Effector memory CD8-positive, alpha-beta T cell (primary cell): ENCODE data around the gene TEX10.
A peak's percentile ranks its signal among the peaks of the same experiment; 100 is the strongest.
"Not testable (repeated sequence)": the region's sequence is repeated elsewhere in the genome, so short reads cannot be mapped to it uniquely, and the experiment has no call there.

ENCODE experiments used
- ATAC-seq: fragments of 150-1000 bp; cut with Tn5 transposase; replicated peaks from 2 replicates; pipeline ENCODE4 v1.10.0; 2021; ENCODE audit warnings: mild to moderate bottlenecking, moderate library complexity
- DNase-seq, 3 experiments: peaks; one replicate each; pipeline ENCODE4 v3.0.0; 2021
- H3K27ac Mint-ChIP-seq, 2 donors: one replicate each; pipeline ENCODE4 v1.8.0; 2022; ENCODE audit warnings: mild to moderate bottlenecking in 2 of 2, mixed read lengths in 2 of 2, moderate library complexity in 2 of 2
- H3K27me3 Mint-ChIP-seq, 2 donors: one replicate each; pipeline ENCODE4 v1.8.0; 2022; ENCODE audit warnings: mixed read lengths in 2 of 2
- H3K36me3 Mint-ChIP-seq: one replicate; pipeline ENCODE4 v1.8.0; 2022; ENCODE audit warnings: mild to moderate bottlenecking, moderate library complexity, mixed read lengths; ENCODE audit not compliant: insufficient read depth
- H3K4me1 Mint-ChIP-seq, 2 donors: one replicate each; pipeline ENCODE4 v1.8.0; 2022; ENCODE audit warnings: low read depth in 2 of 2, mixed read lengths in 2 of 2
- H3K4me3 Mint-ChIP-seq, 2 donors: one replicate each; pipeline ENCODE4 v1.8.0; 2022; ENCODE audit warnings: mild to moderate bottlenecking in 2 of 2, mixed read lengths in 2 of 2, moderate library complexity in 2 of 2
- H3K9me3 Mint-ChIP-seq, 2 donors: one replicate each; pipeline ENCODE4 v1.8.0; 2022; ENCODE audit warnings: mixed read lengths in 2 of 2
- total RNA-seq, 9 experiments: gene quantifications; one replicate each; lab custom pipeline; 2026; lab: John Stamatoyannopoulos, UW

TEX10 gene
- 28.3 to 69.1 (median 51.6) reads per million in 9 experiments for total RNA-seq

DNA sequence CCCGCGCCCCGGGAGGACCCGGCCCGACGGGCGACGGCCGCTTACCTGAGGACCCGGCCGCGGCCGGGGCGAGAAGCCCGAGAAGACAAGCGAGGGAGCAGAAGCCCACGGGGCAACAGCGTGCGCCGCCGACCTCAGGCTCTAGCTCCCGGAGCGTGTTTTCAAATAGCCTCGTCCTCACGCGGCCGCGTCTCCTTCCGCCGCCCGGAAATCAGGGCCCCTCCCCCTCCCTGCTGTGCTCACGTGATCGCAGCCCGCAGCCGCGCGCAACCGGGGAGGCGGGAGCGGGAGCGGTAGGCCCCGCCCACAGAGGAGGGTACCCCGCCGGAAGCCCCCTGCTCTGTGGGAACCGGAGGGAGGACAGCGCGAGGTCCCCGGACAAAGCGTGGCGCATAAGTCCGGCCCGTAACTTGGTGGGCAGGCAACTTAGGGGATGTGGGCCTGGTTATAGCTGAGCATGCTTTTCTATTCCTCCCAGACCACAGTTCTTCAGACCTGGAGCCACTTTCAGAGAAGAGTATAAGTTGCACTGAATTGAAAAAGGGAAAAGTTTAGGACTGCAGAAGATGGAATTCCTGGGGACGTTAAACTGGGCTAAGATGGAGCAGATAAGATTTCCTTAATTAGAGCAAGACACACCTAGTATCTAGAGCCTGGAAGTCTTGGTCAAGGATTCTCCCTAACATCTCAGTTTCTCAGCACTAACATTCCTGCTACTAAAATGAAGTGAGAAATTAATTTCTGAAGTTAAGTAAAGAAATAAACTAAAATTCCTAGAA lies at the start of gene TEX10:
Gene TEX10, minus strand, starts transcription at position 216 of the 779 bp plus-strand sequence. CDS start 3,579 bp downstream, outside the sequence.
- Mint-ChIP-seq H3K27ac (peak within 1 kb of the TSS; percentile 90 to 93), H3K36me3 (peaks cover 9% of the 10 kb centered on the region), H3K27me3 (no peaks in the 10 kb centered on the region), H3K4me1 (peaks cover 35 to 42% of the 10 kb centered on the region in 2 donors), H3K4me3 (peak within 1 kb of the TSS; percentile 88 to 92), H3K9me3 (no peaks in the 10 kb centered on the region)
- DNase-seq (peak; percentile 82 to 83 (median 83)), ATAC-seq (peak; percentile 94)

DNA sequence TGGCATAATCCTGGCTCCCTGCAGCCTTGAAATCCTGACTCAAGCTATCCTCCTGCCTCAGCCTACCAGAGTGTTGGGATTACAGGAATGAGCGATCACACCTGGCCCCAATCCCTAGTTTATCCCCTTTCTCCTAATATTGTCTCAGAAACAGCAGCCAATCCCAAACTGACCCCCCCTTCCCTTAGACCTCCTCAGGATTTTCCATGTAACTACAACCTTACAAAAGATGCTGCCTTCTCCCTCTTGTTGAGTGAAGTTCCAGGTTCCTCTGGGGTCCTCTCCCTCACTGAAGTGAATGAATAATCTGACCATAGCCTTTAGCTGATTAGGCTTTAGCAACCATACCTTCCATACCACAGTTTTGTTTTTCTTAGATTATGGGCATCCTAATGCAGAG lies 48.3 kb upstream of the TEX10 start:
- no peak overlapping the region for H3K27ac Mint-ChIP-seq
- no peak overlapping the region for H3K4me3 Mint-ChIP-seq
- H3K36me3 Mint-ChIP-seq = no peaks in the 10 kb centered on the region
- no peak for ATAC-seq
- no peaks in the 10 kb centered on the region for H3K4me1 Mint-ChIP-seq
- DNase-seq = no peak
- peaks cover 16 to 23% of the 10 kb centered on the region in 2 donors for H3K27me3 Mint-ChIP-seq
- H3K9me3 Mint-ChIP-seq = no peaks in the 10 kb centered on the region

DNA sequence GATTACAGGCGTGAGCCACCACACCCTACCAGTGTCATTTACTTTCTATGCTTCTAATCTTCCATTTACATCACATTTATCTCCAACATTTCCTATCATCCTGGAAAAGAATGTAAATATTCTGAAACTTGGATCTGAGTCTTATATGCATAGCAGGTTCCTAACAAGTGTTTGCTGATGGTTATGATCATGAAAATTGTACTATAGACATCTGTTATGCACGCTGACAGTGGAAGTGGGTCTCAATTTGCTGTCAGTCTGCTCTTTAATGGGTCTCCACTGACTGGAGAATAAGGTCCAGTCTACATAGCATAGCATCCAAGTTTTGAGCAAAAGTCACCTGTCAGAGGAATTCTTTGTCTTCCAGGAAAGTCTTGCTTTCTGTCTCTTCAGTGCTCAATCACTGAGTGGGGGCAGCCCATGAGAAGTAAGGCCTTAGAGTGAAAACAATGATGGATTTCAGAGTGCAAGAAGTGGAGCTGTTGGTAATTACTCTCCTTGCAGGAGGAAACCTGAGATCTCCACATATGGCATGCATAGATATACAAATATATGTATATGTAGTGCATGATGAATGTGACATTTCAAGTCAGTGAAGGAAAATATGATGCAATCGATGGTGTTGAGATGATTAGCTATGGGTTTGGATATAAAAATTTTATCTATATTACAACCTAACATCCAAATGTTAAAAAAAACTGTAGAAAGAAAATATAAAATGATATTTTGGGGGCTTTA lies 45.0 kb upstream of the TEX10 start:
- ATAC-seq (no peak), DNase-seq (no peak)
- H3K36me3 Mint-ChIP-seq = no peaks in the 10 kb centered on the region
- no peaks in the 10 kb centered on the region for H3K4me1 Mint-ChIP-seq
- H3K9me3 Mint-ChIP-seq = no peaks in the 10 kb centered on the region
- H3K27me3 Mint-ChIP-seq = peaks cover 7 to 13% of the 10 kb centered on the region in 2 donors
- no peak overlapping the region for H3K27ac Mint-ChIP-seq
- H3K4me3 Mint-ChIP-seq = no peak overlapping the region

- ATAC-seq (no peak), DNase-seq (no peak)
- Mint-ChIP-seq H3K36me3 (no peaks in the 10 kb centered on the region), H3K4me3 (no peak overlapping the region), H3K4me1 (no peaks in the 10 kb centered on the region), H3K9me3 (no peaks in the 10 kb centered on the region), H3K27me3 (peaks cover 7 to 12% of the 10 kb centered on the region in 2 donors), H3K27ac (no peak overlapping the region)
Measured at GRCh38 chr9:100396769-100397168, 44.0 kb upstream of the TEX10 start.

DNA sequence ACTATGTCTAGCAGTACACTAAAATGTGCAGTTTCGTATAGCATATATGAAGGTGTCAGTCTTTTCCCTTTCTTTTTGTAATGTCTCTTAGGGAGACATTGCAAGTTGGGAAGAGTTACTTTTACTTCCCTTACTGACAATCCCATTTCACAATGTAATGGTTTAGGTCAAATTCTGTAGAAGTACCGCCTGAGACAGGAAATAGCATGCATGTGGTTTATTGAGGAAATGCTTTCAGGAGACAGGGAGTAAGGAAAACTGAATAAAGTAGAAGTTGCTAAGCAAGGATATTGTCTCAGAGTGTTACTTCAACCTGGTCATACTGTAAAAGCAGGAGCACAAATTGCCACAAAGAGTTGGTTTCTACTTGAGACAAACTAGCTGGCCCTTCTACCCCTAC lies 42.1 kb upstream of the TEX10 start:
- Mint-ChIP-seq H3K9me3 (no peaks in the 10 kb centered on the region), H3K4me1 (no peaks in the 10 kb centered on the region), H3K27me3 (no peaks in the 10 kb centered on the region), H3K27ac (no peak overlapping the region), H3K4me3 (no peak overlapping the region), H3K36me3 (no peaks in the 10 kb centered on the region)
- ATAC-seq (no peak), DNase-seq (no peak)

DNA sequence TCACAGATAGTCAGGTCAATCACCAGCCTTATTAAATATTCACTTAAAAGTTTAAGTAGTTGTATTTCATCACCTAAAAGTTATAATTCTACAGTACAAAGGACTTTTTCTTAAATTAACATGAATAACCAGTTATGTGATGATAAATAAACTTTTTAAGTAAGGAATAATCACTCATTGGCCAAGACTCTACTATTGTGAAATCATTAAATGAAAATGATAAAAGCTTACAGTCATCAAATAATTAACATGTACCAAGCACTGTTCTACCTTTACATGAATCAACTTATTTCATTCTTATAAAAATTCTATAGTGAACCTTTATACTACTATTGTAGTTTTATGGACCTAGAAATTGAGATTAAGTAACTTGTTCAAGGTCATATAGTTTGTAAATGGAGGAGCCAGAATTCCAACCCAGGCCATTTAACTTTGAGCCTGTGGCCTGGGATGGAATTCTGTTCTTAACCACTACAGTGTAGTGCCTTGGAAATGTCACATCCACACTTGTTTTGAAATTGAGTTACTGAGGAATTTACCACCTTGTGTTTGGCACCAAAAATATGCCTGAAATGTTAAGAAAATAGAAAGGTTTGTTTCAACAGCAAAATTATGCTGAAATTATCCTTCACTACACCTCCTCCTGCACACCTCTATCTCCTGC lies 41.4 kb upstream of the TEX10 start:
- Mint-ChIP-seq H3K27me3 (no peaks in the 10 kb centered on the region), H3K4me1 (no peaks in the 10 kb centered on the region), H3K36me3 (no peaks in the 10 kb centered on the region), H3K27ac (no peak overlapping the region), H3K4me3 (no peak overlapping the region), H3K9me3 (no peaks in the 10 kb centered on the region)
- no peak for ATAC-seq
- DNase-seq = no peak

DNA sequence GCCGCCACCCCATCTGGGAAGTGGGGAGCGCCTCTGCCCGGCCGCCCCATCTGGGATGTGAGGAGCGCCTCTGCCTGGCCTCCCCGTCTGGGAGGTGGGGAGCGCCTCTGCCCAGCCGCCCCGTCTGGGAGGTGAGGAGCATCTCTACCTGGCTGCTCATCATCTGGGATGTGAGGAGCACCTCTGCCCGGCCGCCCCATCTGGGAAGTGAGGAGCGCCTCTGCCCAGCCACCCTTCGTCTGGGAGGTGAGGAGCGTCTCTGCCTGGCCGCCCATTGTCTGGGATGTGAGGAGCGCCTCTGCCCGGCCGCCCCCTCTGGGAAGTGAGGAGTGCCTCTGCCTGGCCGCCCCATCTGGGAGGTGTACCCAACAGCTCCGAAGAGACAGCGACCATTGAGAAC lies 40.2 kb upstream of the TEX10 start:
- not testable (repeated sequence) for H3K4me1 Mint-ChIP-seq, ATAC-seq, H3K4me3 Mint-ChIP-seq, H3K27ac Mint-ChIP-seq, DNase-seq, H3K36me3 Mint-ChIP-seq, H3K9me3 Mint-ChIP-seq, H3K27me3 Mint-ChIP-seq

- DNase-seq (no peak), ATAC-seq (no peak)
- H3K4me3 Mint-ChIP-seq = no peak overlapping the region
- no peaks in the 10 kb centered on the region for H3K36me3 Mint-ChIP-seq
- H3K27ac Mint-ChIP-seq = no peak overlapping the region
- no peaks in the 10 kb centered on the region for H3K27me3 Mint-ChIP-seq
- H3K4me1 Mint-ChIP-seq = no peaks in the 10 kb centered on the region
- H3K9me3 Mint-ChIP-seq = peaks cover 0 to 2% of the 10 kb centered on the region in 2 donors
Measured at GRCh38 chr9:100379862-100380261, 27.1 kb upstream of the TEX10 start.

DNA sequence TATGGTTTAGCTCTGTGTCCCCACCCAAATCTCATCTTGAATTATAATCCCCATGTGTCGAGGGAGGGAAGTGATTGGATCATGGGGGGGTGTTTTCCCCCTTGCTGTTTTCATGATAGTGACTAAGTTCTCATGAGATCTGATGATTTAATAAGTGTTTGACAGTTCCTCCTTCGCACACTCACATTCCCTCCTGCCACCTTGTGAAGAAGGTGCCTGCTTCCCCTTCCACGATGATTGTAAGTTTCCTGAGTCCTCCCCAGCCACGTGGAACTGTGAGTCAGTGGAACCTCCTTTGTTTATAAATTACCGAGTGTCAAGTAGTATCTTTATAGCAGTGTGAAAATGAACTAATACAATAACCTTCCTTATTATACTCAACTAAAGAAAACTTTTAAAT lies 24.3 kb upstream of the TEX10 start:
- no peak for DNase-seq
- Mint-ChIP-seq H3K4me3 (no peak overlapping the region), H3K27ac (no peak overlapping the region), H3K4me1 (no peaks in the 10 kb centered on the region), H3K9me3 (no peaks in the 10 kb centered on the region), H3K27me3 (peaks cover 0 to 7% of the 10 kb centered on the region in 2 donors), H3K36me3 (no peaks in the 10 kb centered on the region)
- no peak for ATAC-seq

GRCh38 chr9:100375658-100376057 lies 22.9 kb upstream of the TEX10 start:
- Mint-ChIP-seq H3K36me3 (no peaks in the 10 kb centered on the region), H3K9me3 (no peaks in the 10 kb centered on the region), H3K27me3 (peaks cover 0 to 7% of the 10 kb centered on the region in 2 donors), H3K4me1 (no peaks in the 10 kb centered on the region), H3K27ac (no peak overlapping the region), H3K4me3 (no peak overlapping the region)
- ATAC-seq = no peak
- DNase-seq = no peak

GRCh38 chr9:100372648-100373047 lies 19.9 kb upstream of the TEX10 start:
- ATAC-seq (no peak), DNase-seq (no peak)
- Mint-ChIP-seq H3K27me3 (peaks cover 0 to 18% of the 10 kb centered on the region in 2 donors), H3K36me3 (no peaks in the 10 kb centered on the region), H3K4me3 (no peak overlapping the region), H3K4me1 (no peaks in the 10 kb centered on the region), H3K9me3 (no peaks in the 10 kb centered on the region), H3K27ac (peak overlapping the region in 1 of 2 donors; percentile 50)

- H3K9me3 Mint-ChIP-seq = no peaks in the 10 kb centered on the region
Measured at GRCh38 chr9:100370064-100370723, 17.5 kb upstream of the TEX10 start.

DNA sequence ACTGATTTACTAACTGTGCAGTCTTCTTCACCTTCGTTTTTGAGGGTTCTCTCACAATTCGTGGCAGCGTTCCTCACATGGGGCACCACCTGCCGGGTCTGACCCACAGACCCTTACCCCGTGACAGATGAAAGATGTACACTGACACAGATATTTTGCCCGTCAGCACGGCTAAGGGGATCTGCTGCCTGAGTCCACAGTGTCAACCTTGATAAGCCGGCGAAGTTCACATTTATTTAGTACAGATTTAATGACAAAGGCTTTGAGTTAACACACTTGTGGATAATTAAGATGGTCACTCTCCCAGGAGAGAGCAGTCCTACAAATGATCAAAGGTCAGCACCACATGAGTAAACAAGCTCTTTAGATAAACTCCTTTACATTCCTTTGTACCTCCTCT lies 15.9 kb upstream of the TEX10 start:
- ATAC-seq (no peak), DNase-seq (no peak)
- Mint-ChIP-seq H3K27ac (no peak overlapping the region), H3K4me1 (no peaks in the 10 kb centered on the region), H3K4me3 (no peak overlapping the region), H3K27me3 (peaks cover 0 to 18% of the 10 kb centered on the region in 2 donors), H3K36me3 (peaks cover 3% of the 10 kb centered on the region), H3K9me3 (no peaks in the 10 kb centered on the region)

More at GRCh38 chr9:100370064-100370723, 17.5 kb upstream of the TEX10 start:
- H3K36me3 Mint-ChIP-seq = peaks cover 3% of the 10 kb centered on the region
- H3K27me3 Mint-ChIP-seq = peaks cover 0 to 18% of the 10 kb centered on the region in 2 donors
- DNase-seq (no peak), ATAC-seq (no peak)
- H3K4me1 Mint-ChIP-seq = no peaks in the 10 kb centered on the region
- H3K4me3 Mint-ChIP-seq = no peak overlapping the region
- no peak overlapping the region for H3K27ac Mint-ChIP-seq
